ENCODE data around the gene CCDC85C.

DNA sequence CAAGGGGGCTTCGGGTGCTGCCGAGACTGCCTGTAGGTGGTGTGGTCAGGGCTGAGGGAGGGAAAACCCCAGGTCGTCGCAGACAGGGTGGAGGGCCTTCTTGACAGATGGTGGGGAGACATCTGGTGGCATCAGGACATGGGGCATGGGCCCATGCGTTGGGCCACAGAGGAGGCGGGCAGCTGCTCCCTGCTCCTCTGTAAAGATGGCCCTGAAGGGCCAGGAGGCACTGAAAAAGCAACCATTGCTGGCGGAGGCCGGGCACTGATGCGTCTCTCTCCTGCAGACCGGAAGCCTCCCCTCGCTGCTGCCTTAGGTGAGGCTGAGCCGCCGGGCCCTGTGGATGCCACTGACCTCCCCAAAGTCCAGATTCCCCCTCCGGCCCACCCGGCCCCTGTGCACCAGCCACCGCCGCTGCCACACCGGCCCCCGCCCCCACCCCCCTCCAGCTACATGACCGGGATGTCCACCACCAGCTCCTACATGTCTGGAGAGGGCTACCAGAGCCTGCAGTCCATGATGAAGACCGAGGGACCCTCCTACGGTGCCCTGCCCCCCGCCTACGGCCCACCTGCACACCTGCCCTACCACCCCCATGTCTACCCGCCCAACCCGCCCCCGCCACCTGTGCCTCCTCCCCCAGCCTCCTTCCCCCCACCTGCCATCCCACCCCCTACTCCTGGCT, 94.0 kb downstream of the CCDC85C start:
- TF ChIP-seq TEAD4 (IDR thresholded peaks at IDR 0.05; ENCODE audit: low read depth, low read length) (no peak), MAFK (IDR thresholded peaks at IDR 0.05; ENCODE audit: low read depth, low read length) (no peak), CREB1 (IDR thresholded peaks at IDR 0.05) (no peak), SP1 (IDR thresholded peaks at IDR 0.05; ENCODE audit: low read depth, low read length) (no peak), GTF2F1 (IDR thresholded peaks at IDR 0.05; ENCODE audit: borderline replicate concordance, low read depth, low read length) (no peak)
- TF ChIP-seq, protein P1, sequence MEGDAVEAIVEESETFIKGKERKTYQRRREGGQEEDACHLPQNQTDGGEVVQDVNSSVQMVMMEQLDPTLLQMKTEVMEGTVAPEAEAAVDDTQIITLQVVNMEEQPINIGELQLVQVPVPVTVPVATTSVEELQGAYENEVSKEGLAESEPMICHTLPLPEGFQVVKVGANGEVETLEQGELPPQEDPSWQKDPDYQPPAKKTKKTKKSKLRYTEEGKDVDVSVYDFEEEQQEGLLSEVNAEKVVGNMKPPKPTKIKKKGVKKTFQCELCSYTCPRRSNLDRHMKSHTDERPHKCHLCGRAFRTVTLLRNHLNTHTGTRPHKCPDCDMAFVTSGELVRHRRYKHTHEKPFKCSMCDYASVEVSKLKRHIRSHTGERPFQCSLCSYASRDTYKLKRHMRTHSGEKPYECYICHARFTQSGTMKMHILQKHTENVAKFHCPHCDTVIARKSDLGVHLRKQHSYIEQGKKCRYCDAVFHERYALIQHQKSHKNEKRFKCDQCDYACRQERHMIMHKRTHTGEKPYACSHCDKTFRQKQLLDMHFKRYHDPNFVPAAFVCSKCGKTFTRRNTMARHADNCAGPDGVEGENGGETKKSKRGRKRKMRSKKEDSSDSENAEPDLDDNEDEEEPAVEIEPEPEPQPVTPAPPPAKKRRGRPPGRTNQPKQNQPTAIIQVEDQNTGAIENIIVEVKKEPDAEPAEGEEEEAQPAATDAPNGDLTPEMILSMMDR (IDR thresholded peaks at IDR 0.05; ENCODE audit: control extremely low read depth in 1 of 3, insufficient read depth in 1 of 3, low read depth in 1 of 3, low read length in 3 of 3) = no peak

Data from H1 (cell line).